ENCODE results near the gene TRAK2. TPM values are rescaled to one million over a fixed set of nuclear protein-coding genes. Genes with fewer than 3 reads are reported as not detected.

TRAK2 gene
- total RNA-seq, 2 experiments from 2014 or later: 54.9 to 58.3 TPM

DNA sequence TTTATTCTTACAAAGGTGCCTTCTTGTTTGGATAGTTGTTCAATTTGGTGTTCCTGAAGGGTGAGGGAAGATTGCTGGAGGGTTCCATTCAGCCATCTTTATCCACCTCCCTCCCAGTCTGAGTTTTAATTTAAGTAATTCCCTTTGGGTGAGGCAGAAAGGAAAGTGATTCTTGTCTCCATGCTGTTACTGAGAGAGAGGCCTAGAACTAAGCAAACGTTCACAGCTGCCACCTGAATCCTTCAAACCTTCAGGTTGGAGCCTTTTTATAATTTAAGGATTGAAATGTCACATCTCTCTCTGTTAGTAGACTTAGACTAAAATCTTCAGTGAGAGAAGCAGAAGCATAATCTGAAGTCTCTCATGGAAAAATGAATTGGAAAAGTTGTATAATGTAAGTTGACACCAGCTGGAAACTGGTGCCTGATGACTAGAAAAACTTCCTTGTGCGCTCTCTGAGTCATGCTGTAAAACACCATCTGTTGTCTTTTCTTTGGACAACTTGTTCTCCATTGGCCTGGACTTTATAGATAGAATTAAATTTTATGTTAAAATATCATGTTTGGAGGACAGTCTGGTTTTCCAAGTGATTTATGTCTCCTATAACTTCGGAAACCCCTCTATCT, 14.9 kb upstream of the TRAK2 start:
- no peak overlapping the region for H3K4me3 Mint-ChIP-seq
- H3K4me1 Mint-ChIP-seq: peaks cover 5% of the 10 kb centered on the region
- H3K9me3 Mint-ChIP-seq: peaks cover 5% of the 10 kb centered on the region
- DNase-seq: no peak
- ChIA-PET POLR2A (interaction anchor here (0.9 kb wide), 1 partner anchor 17 kb away, joined by 9 read pairs; no protein-coding TSS in a partner anchor), CTCF (interaction anchor here (1.0 kb wide), 1 partner anchor 10 kb away, joined by 3 read pairs; no protein-coding TSS in a partner anchor)
- no peaks in the 10 kb centered on the region for H3K27me3 Mint-ChIP-seq
- H3K27ac Mint-ChIP-seq: no peak overlapping the region
- peaks cover 52% of the 10 kb centered on the region for H3K36me3 Mint-ChIP-seq (ENCODE audit: low read depth)

DNA sequence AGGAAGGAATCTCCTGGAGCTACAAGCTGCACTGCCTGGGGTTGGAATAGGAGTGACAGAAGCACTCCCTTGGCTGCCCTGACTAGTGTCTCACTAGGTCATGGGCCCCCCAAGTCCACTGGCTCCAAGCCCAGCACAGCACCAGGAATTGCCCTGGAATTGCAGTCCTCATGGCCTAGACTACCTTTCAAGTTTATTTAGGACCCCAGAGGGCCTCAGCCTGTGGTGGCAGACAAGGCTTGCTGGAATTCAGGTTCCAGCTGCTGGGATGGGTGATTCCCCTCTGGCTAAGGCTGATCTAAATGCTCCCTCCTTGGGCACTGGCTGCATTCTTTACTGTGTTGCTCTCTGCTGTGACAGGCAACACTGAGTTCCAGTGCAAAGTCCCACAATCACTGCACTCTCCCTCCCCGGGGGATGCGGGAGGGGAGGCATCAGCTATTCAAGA, 14.3 kb upstream of the TRAK2 start:
- no peak for DNase-seq
- Mint-ChIP-seq H3K27me3 (no peaks in the 10 kb centered on the region), H3K27ac (no peak overlapping the region), H3K4me1 (peaks cover 5% of the 10 kb centered on the region), H3K9me3 (peaks cover 5% of the 10 kb centered on the region), H3K4me3 (no peak overlapping the region), H3K36me3 (ENCODE audit: low read depth) (peaks cover 55% of the 10 kb centered on the region)
- ChIA-PET CTCF (interaction anchor here (1.0 kb wide), 1 partner anchor 10 kb away, joined by 3 read pairs; no protein-coding TSS in a partner anchor), POLR2A (no interaction called here)

DNA sequence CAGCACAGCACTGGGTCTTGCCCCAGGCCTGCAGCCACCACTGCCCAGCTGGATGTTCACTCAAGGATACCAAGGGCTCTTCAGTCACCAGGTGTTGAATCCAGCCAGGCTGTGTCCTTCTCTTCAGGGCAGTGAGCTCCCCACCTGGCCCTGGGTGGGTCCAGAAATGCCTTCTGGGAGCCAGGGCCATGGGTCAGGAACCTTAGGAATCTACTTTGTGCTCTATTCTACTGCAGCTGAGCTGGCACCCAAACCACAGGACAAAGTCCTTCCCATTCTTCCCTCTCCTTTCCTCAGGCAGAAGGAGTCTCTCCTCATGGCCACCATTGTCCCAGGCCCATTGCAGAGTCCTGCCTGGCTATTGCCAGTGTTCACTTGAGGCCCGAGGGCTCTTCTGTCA, 13.3 kb upstream of the TRAK2 start:
- H3K27me3 Mint-ChIP-seq: no peaks in the 10 kb centered on the region
- peaks cover 5% of the 10 kb centered on the region for H3K4me1 Mint-ChIP-seq
- POLR2A ChIA-PET: no interaction called here
- CTCF ChIA-PET: interaction anchor here (1.4 to 1.5 kb wide), 2 partner anchors 12 to 232 kb away, joined by 3 to 6 read pairs; no protein-coding TSS in a partner anchor
- no peak overlapping the region for H3K4me3 Mint-ChIP-seq
- H3K9me3 Mint-ChIP-seq: peaks cover 7% of the 10 kb centered on the region
- no peak for DNase-seq
- H3K36me3 Mint-ChIP-seq (ENCODE audit: low read depth): peaks cover 58% of the 10 kb centered on the region
- H3K27ac Mint-ChIP-seq: no peak overlapping the region

DNA sequence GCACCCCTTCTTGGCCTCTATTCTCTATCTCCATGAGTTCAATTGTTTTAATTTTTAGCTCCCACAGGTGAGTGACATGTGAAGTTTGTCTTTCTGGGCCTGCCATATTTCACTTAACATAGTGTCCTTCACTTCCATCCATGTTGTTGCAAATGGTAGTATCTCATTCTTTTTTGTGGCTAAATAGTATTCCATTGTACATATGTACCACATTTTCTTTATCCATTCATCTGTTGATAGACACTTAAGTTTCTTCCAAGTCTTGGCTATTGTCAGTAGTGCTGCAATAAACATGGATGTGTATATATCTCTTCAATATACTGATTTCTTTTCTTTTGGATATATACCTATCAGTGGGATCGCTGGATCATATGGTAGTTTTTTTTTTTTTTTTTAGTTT, 9.3 kb upstream of the TRAK2 start:
- no peaks in the 10 kb centered on the region for H3K27me3 Mint-ChIP-seq
- H3K4me1 Mint-ChIP-seq: peaks cover 2% of the 10 kb centered on the region
- H3K9me3 Mint-ChIP-seq: peaks cover 7% of the 10 kb centered on the region
- POLR2A ChIA-PET: no interaction called here
- DNase-seq: no peak
- CTCF ChIA-PET: no interaction called here
- no peak overlapping the region for H3K4me3 Mint-ChIP-seq
- peaks cover 50% of the 10 kb centered on the region for H3K36me3 Mint-ChIP-seq (ENCODE audit: low read depth)
- no peak overlapping the region for H3K27ac Mint-ChIP-seq

DNA sequence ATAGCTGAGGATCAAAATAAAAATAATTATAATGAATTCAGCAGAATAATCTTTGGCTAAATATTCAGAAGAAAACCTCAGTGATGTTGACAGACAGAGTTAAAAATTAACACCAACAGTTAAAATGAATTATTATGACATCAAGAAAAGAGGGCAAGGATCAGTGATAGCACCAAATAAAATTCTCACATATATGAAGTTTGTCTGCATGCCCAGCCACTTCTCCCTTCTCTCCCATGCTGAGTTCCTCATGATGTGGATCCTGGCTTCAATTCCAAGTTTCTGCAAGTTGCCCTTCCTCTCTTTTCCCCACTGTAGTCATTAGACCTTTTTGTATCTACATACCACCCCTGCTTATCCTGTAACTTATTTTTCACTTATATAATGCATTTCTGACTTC, 7.1 kb upstream of the TRAK2 start:
- peaks cover 6% of the 10 kb centered on the region for H3K4me1 Mint-ChIP-seq
- H3K4me3 Mint-ChIP-seq: no peak overlapping the region
- no peak for DNase-seq
- H3K9me3 Mint-ChIP-seq: peaks cover 7% of the 10 kb centered on the region
- no peak overlapping the region for H3K27ac Mint-ChIP-seq
- ChIA-PET CTCF (no interaction called here), POLR2A (no interaction called here)
- H3K27me3 Mint-ChIP-seq: no peaks in the 10 kb centered on the region
- H3K36me3 Mint-ChIP-seq (ENCODE audit: low read depth): peaks cover 42% of the 10 kb centered on the region

DNA sequence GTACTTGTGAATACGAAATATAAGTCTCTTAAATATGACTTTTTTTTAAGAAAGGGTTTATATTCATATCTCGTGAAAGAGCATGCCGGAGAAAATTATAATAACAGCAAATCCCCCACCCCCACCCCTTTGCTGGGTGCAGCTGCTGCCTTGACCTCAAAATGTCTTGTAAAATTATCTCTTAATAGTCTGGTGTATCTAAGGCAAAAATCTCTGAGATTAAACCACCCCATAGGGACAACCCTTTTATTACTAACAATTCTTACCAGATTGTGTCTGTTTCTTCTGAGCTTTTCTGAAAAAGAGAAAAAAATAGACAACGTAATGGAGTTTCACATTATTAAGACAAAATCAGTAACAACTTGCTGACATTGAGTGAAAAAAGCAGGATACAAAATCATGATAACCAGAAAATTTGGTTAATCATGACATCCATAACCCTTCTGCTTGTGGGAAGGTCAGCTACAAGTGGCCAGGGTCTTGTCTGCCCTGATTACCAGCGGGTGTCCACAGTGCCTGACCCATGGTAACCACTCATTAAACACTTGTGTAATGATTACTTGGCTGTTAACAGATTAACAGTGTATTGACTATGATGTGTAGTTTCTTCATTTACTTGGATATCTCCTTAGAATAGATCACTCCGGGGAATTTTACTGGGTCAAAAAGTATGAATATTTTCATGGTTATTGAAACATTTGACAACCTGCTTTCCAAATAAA, 1.8 kb upstream of the TRAK2 start:
- Mint-ChIP-seq H3K4me3 (peak overlapping the region; percentile 78), H3K27ac (no peak overlapping the region), H3K27me3 (no peaks in the 10 kb centered on the region), H3K4me1 (peaks cover 36% of the 10 kb centered on the region), H3K9me3 (no peaks in the 10 kb centered on the region), H3K36me3 (ENCODE audit: low read depth) (peaks cover 19% of the 10 kb centered on the region)
- ChIA-PET POLR2A (interaction anchor here (0.6 kb wide), 1 partner anchor 217 kb away, joined by 6 read pairs; no protein-coding TSS in a partner anchor), CTCF (interaction anchor here (1.1 to 2.6 kb wide), 4 partner anchors 11 to 220 kb away, joined by 3 to 17 read pairs (median 7); no protein-coding TSS in a partner anchor)
- no peak for DNase-seq

DNA sequence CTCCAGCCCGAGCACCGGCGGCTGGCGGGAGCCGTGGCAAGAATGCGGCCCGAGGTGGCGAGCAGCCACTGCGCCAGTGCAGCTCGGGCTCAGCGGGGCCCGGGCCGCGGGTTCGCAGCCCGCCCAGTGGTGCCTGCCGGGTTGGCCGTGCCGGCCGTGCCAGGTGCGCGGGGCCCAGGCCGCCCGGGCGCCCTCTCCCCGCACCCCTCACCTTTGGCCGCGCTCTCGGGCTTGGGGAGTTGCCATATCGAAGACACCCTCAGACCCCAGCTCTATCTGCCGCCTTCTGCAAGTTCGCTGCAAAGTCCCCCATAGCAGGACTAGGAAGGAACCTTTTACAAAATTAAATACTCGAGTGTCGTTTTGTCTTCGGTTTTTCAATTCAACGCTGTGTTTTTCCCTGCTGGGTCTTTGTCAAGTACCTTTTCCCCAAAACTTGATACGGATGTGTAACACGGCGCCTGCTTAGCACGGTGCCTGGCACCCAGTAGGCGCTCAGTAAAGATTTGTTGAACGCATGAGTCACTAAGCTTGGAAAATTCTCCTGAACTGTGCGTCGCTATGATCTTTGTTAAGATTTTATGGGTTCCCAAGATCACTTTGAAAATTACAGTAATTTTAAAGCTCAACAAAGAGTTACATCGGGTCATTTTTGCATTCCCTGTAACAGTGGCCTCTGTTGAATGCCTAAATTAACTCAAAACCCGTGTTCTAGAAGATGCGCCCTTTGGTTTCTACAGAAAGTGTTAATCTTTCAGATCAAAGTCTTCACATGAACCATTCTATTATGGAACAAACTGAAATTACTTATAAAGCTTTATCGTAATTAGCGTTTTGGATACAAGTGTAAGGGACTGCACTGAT, 1.0 kb upstream of the TRAK2 start:
- POLR2A ChIA-PET: interaction anchor here (0.6 to 1.1 kb wide), 3 partner anchors 19 to 216 kb away, joined by 3 to 6 read pairs (median 4); no protein-coding TSS in a partner anchor
- DNase-seq: no peak
- Mint-ChIP-seq H3K9me3 (no peaks in the 10 kb centered on the region), H3K4me1 (peaks cover 44% of the 10 kb centered on the region), H3K27me3 (no peaks in the 10 kb centered on the region), H3K36me3 (ENCODE audit: low read depth) (peaks cover 22% of the 10 kb centered on the region), H3K27ac (peak overlapping the region; percentile 88), H3K4me3 (peak overlapping the region; percentile 95)
- CTCF ChIA-PET: interaction anchor here (0.5 to 2.6 kb wide), 11 partner anchors 10 to 588 kb away, joined by 3 to 17 read pairs (median 5); partner anchors contain the start of gene CLK1

DNA sequence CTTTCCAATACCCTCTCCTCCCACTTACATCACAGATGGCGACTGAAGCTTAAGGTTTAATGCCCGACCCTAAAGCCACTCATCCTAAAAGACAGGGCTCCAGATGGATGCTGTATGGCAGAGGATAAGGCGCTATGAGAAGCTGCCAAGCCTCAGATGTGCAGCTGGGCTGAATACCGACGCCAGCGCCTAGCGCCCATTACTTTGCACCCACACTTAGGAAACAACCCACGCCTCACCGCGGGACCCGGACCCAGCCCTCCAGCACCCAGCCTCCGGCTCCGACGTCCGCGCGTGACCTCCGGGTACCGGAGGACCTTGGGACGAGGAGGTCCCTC, 335 bp downstream of the TRAK2 start:
- H3K4me1 Mint-ChIP-seq: peaks cover 58% of the 10 kb centered on the region
- ChIA-PET CTCF (interaction anchor here (0.5 to 2.6 kb wide), 14 partner anchors 10 to 1880 kb away, joined by 3 to 17 read pairs (median 4); partner anchors contain the start of gene CLK1), POLR2A (interaction anchor here (0.5 to 1.5 kb wide), 4 partner anchors 19 to 268 kb away, joined by 3 read pairs; partner anchors contain the start of gene CASP10)
- no peaks in the 10 kb centered on the region for H3K9me3 Mint-ChIP-seq
- no peak for DNase-seq
- no peaks in the 10 kb centered on the region for H3K27me3 Mint-ChIP-seq
- H3K36me3 Mint-ChIP-seq (ENCODE audit: low read depth): peaks cover 29% of the 10 kb centered on the region
- peak overlapping the region; percentile 98 for H3K27ac Mint-ChIP-seq
- H3K4me3 Mint-ChIP-seq: peak overlapping the region; percentile 95

DNA sequence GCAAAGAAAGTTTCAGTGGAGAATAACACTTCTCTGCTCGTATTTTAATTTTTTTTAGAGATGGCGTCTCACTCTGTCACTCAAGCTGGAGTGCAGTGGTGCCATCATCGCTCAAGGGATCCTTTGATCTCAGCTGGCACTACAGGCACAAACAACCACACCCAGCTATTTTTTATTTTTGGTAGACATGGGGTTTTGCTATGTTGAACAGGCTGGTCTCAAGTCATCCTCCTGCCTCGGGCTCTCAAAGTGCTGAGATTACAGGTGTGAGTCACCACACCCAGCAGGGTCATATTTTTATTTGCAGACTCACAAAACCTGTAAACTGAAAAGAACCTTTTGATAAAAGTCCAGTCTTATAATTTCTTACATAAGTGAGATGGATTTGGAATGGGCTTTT, 2.6 kb downstream of the TRAK2 start:
- peaks cover 32% of the 10 kb centered on the region for H3K36me3 Mint-ChIP-seq (ENCODE audit: low read depth)
- peak overlapping the region; percentile 87 for H3K27ac Mint-ChIP-seq
- no peaks in the 10 kb centered on the region for H3K9me3 Mint-ChIP-seq
- no peaks in the 10 kb centered on the region for H3K27me3 Mint-ChIP-seq
- DNase-seq: peak; percentile 60
- peak overlapping the region; percentile 72 for H3K4me3 Mint-ChIP-seq
- peaks cover 64% of the 10 kb centered on the region for H3K4me1 Mint-ChIP-seq
- ChIA-PET POLR2A (no interaction called here), CTCF (interaction anchor here (0.7 to 1.4 kb wide), 2 partner anchors 16 to 381 kb away, joined by 3 read pairs; no protein-coding TSS in a partner anchor)

DNA sequence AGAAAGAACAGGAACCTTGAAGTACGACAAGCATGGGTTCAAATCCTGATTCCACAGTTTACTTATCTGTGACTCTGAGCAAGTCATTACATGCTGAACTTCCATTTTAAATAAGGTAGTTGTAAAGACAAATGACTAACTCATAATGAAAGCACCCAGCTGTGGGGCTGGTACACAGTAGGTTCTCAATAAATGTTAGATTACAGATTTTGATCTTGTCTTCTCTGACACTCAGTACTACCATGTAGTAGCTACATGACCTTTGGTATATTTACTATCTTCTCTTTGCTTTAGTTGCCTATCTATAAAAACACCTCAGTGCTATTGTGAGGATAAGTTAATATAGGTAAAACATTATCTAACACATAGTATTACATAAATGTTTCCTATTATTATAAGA, 3.2 kb downstream of the TRAK2 start:
- POLR2A ChIA-PET: no interaction called here
- no peaks in the 10 kb centered on the region for H3K9me3 Mint-ChIP-seq
- CTCF ChIA-PET: interaction anchor here (0.7 kb wide), 1 partner anchor 380 kb away, joined by 3 read pairs; no protein-coding TSS in a partner anchor
- H3K27me3 Mint-ChIP-seq: no peaks in the 10 kb centered on the region
- peaks cover 32% of the 10 kb centered on the region for H3K36me3 Mint-ChIP-seq (ENCODE audit: low read depth)
- peak overlapping the region; percentile 72 for H3K4me3 Mint-ChIP-seq
- peak overlapping the region; percentile 87 for H3K27ac Mint-ChIP-seq
- DNase-seq: no peak
- H3K4me1 Mint-ChIP-seq: peaks cover 61% of the 10 kb centered on the region

DNA sequence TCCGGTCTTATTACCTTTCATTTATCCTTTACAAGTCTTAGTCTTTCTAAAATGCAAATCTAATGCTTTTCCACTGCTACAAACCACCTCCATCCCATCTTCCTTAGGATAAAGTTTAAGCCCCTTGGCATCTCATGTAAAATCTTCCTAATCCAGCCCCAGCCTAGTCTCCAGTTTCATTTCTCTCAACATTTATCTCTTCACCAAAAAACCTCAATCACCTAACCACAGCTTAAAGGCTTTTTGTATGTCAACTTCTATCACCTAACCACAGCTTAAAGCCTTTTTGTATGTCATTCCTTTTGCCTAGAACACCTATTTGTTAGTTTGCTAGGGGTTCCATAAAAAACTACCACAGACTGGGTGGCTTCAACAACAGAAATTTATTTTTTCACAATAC, 4.2 kb downstream of the TRAK2 start:
- Mint-ChIP-seq H3K4me1 (peaks cover 52% of the 10 kb centered on the region), H3K4me3 (peak overlapping the region; percentile 72), H3K27ac (peak overlapping the region; percentile 87), H3K27me3 (no peaks in the 10 kb centered on the region), H3K9me3 (no peaks in the 10 kb centered on the region), H3K36me3 (ENCODE audit: low read depth) (peaks cover 32% of the 10 kb centered on the region)
- POLR2A ChIA-PET: interaction anchor here (0.7 to 0.8 kb wide), 2 partner anchors 180 to 214 kb away, joined by 3 to 4 read pairs; no protein-coding TSS in a partner anchor
- DNase-seq: peak; percentile 32
- CTCF ChIA-PET: interaction anchor here (1.0 to 2.9 kb wide), 5 partner anchors 11 to 330 kb away, joined by 3 to 10 read pairs (median 4); no protein-coding TSS in a partner anchor
